Stimulated activated memory B cell treated with anti-CD40 and anti-IgM and Interleukin-4, amounts not matched to agents 10 μg/mL and 1 μg/mL and 100 μg/mL, for 72 hours (primary cell): Measurements from ENCODE around the gene PRKCI.
"Not testable (repeated sequence)": the region's sequence is repeated elsewhere in the genome, so short reads cannot be mapped to it uniquely, and the experiment has no call there.

Experiments used
- ATAC-seq: fragments of 150-1000 bp; cut with Tn5 transposase; 2 replicates; pipeline ENCODE4 v1.10.0; 2021
- H3K27ac Mint-ChIP-seq: one replicate; pipeline ENCODE4 v1.8.0; 2022; ENCODE audit warnings: mild to moderate bottlenecking, mixed read lengths
- H3K27me3 Mint-ChIP-seq: one replicate; pipeline ENCODE4 v1.8.0; 2022; ENCODE audit warnings: mixed read lengths
- H3K36me3 Mint-ChIP-seq: one replicate; pipeline ENCODE4 v1.8.0; 2022; ENCODE audit warnings: mixed read lengths
- H3K4me1 Mint-ChIP-seq: one replicate; pipeline ENCODE4 v1.8.0; 2022; ENCODE audit warnings: mixed read lengths
- H3K4me3 Mint-ChIP-seq: one replicate; pipeline ENCODE4 v1.8.0; 2022; ENCODE audit warnings: mild to moderate bottlenecking, moderate library complexity, mixed read lengths
- H3K9me3 Mint-ChIP-seq: one replicate; pipeline ENCODE4 v1.8.0; 2022; ENCODE audit warnings: mixed read lengths

Gene PRKCI

GRCh38 chr3:170206164-170206762 is 16.0 kb upstream of the PRKCI start:
- not testable (repeated sequence) for ATAC-seq, H3K4me1 Mint-ChIP-seq, H3K36me3 Mint-ChIP-seq, H3K27ac Mint-ChIP-seq, H3K9me3 Mint-ChIP-seq, H3K4me3 Mint-ChIP-seq
- H3K27me3 Mint-ChIP-seq: peaks cover 49% of the 10 kb centered on the region

GRCh38 chr3:170207717-170208116 is 14.5 kb upstream of the PRKCI start:
- Mint-ChIP-seq H3K27ac (no peak overlapping the region), H3K36me3 (no peaks in the 10 kb centered on the region), H3K9me3 (peaks cover 5% of the 10 kb centered on the region), H3K4me1 (no peaks in the 10 kb centered on the region), H3K4me3 (no peak overlapping the region), H3K27me3 (peaks cover 49% of the 10 kb centered on the region)
- no peak for ATAC-seq

GRCh38 chr3:170211668-170212067 is 10.6 kb upstream of the PRKCI start:
- Mint-ChIP-seq H3K4me1 (no peaks in the 10 kb centered on the region), H3K27me3 (peaks cover 11% of the 10 kb centered on the region), H3K4me3 (no peak overlapping the region), H3K9me3 (peaks cover 5% of the 10 kb centered on the region), H3K36me3 (no peaks in the 10 kb centered on the region), H3K27ac (no peak overlapping the region)
- no peak for ATAC-seq

DNA sequence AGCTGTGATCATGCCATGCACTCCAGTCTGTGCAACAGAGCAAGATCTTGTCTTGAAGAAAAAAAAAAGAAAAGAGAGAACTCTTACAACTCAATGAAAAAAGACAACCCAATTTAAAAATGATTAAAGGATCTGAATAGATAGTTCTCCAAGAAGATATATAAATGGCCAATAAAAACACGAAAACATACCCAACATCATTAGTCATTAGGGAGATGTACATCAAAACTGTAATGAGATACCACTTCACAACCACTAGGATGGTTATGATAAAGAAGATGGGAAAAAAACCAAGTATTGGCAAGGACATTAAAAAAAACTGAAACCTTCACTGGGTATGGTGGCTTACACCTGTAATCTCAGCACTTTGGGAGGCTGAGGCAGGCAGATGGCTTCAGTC is 2.4 kb upstream of the PRKCI start:
- H3K27ac Mint-ChIP-seq: no peak overlapping the region

DNA sequence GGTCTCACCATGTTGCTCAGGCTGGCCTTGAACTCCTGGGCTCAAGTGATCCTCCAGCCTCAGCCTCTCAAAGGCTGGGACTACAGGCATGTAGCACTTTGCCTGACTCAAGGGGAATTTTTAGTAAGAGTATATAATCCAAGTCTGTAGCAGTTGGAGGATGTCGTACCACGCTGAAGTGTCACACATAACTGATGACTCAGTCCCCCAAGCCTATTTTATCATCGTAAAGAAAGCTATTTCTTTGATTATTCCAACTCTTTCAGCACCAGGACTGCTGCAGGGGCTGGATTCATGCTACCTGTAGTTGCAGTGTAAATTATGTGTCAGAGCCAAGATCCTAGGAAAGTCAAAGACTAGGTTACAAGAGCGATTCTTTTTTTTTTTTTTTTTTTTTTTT is 1.4 kb upstream of the PRKCI start:
- Mint-ChIP-seq H3K36me3 (no peaks in the 10 kb centered on the region), H3K4me1 (peaks cover 15% of the 10 kb centered on the region), H3K9me3 (peaks cover 3% of the 10 kb centered on the region), H3K4me3 (no peak overlapping the region), H3K27me3 (no peaks in the 10 kb centered on the region), H3K27ac (no peak overlapping the region)
- ATAC-seq: no peak

More for the DNA sequence above, 2.4 kb upstream of the PRKCI start:
- Mint-ChIP-seq H3K36me3 (no peaks in the 10 kb centered on the region), H3K4me3 (no peak overlapping the region), H3K4me1 (peaks cover 15% of the 10 kb centered on the region), H3K27me3 (no peaks in the 10 kb centered on the region), H3K9me3 (peaks cover 3% of the 10 kb centered on the region)
- ATAC-seq: no peak

- Mint-ChIP-seq H3K4me1 (peaks cover 20% of the 10 kb centered on the region), H3K36me3 (no peaks in the 10 kb centered on the region), H3K27me3 (no peaks in the 10 kb centered on the region), H3K9me3 (no peaks in the 10 kb centered on the region), H3K27ac (peak overlapping the region; percentile 88), H3K4me3 (peak overlapping the region; percentile 85)
- ATAC-seq: peak; percentile 65
These were observed 670 bp downstream of the PRKCI start for GRCh38 chr3:170222647-170223541.

- Mint-ChIP-seq H3K4me3 (no peak overlapping the region), H3K9me3 (no peaks in the 10 kb centered on the region)
- no peak for ATAC-seq
These were observed 2.9 kb downstream of the PRKCI start for GRCh38 chr3:170225166-170225565.

GRCh38 chr3:170226426-170226960 is 4.3 kb downstream of the PRKCI start:
- no peak overlapping the region for H3K27ac Mint-ChIP-seq
- ATAC-seq: no peak
- no peaks in the 10 kb centered on the region for H3K36me3 Mint-ChIP-seq
- H3K4me3 Mint-ChIP-seq: no peak overlapping the region
- H3K4me1 Mint-ChIP-seq: peaks cover 22% of the 10 kb centered on the region
- no peaks in the 10 kb centered on the region for H3K9me3 Mint-ChIP-seq
- H3K27me3 Mint-ChIP-seq: no peaks in the 10 kb centered on the region

More at GRCh38 chr3:170225166-170225565, 2.9 kb downstream of the PRKCI start:
- no peaks in the 10 kb centered on the region for H3K27me3 Mint-ChIP-seq
- H3K36me3 Mint-ChIP-seq: no peaks in the 10 kb centered on the region
- peaks cover 22% of the 10 kb centered on the region for H3K4me1 Mint-ChIP-seq
- H3K27ac Mint-ChIP-seq: no peak overlapping the region

DNA sequence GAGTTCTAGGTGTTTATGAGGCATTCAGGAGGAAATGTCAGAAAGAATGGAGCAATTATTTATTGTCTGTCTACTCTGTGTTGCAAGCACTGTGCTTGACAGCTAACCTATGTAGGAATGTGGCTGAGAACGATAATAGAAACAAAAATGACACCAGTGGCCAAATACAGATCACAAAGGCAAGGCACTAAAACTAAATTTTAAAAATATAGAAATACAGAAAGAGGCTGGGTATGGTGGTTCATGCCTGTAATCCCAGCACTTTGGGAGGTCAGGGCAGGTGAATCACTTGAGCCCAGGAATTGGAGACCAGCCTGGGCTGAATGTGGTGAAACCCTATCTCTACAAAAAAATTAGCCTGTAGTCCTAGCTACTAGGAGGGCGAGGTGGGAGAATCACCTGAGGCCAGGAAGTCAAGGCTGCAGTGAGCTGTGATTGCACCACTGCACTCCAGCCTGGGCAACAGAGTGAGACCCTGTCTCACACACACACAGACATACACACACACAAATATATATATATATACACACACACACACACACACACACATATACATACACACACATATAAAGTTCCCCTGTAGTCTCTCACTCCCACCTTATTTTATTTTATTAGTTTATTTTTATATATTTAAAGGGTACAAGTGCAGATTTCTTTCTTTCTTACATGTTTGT is 6.0 kb downstream of the PRKCI start:
- no peaks in the 10 kb centered on the region for H3K36me3 Mint-ChIP-seq
- no peaks in the 10 kb centered on the region for H3K9me3 Mint-ChIP-seq
- H3K27me3 Mint-ChIP-seq: no peaks in the 10 kb centered on the region
- peaks cover 17% of the 10 kb centered on the region for H3K4me1 Mint-ChIP-seq
- no peak for ATAC-seq
- no peak overlapping the region for H3K27ac Mint-ChIP-seq
- H3K4me3 Mint-ChIP-seq: no peak overlapping the region

- Mint-ChIP-seq H3K27ac (no peak overlapping the region), H3K27me3 (no peaks in the 10 kb centered on the region), H3K4me3 (no peak overlapping the region), H3K36me3 (peaks cover 17% of the 10 kb centered on the region), H3K4me1 (peaks cover 6% of the 10 kb centered on the region), H3K9me3 (no peaks in the 10 kb centered on the region)
- no peak for ATAC-seq
These were observed 10.0 kb downstream of the PRKCI start for GRCh38 chr3:170232266-170232665.

DNA sequence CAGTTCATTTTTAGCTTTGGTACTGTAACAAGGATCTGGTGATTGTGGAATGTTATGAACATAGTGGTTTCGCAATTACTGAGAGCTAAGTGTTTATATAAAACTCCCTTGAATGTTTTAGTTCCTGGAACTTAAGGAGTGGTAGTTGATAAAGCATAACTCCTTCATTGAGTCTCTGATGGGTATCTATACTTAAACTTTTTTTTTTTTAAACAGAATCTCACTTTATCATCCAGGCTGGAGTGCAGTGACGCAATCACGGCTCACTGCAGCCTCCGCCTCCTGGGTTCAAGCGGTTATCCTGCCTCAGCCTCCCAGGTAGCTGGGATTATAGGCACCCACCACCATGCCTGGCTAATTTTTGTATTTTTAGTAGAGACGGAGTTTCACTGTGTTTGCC is 11.3 kb downstream of the PRKCI start:
- no peaks in the 10 kb centered on the region for H3K4me1 Mint-ChIP-seq
- H3K27ac Mint-ChIP-seq: no peak overlapping the region
- H3K36me3 Mint-ChIP-seq: peaks cover 18% of the 10 kb centered on the region
- no peak overlapping the region for H3K4me3 Mint-ChIP-seq
- no peaks in the 10 kb centered on the region for H3K27me3 Mint-ChIP-seq
- H3K9me3 Mint-ChIP-seq: no peaks in the 10 kb centered on the region
- no peak for ATAC-seq

DNA sequence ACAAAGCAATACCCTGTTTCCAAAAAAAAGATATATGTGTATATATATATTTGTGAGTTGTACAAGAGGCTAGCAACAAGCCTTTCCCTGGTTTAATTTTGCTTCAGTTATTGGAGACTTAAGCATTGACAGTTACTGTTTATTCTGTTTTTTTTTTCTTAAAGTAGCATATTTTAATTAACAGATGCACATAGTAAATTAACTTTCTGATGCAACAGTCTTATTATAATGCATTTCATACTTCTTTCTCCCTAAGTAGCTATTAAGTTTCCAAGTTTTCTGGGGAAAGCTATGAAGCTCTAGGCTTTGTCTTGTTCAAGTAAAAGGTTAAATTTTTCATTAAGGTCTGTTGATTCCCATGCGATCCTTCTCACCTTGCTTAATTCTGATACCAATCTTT is 17.9 kb downstream of the PRKCI start:
- Mint-ChIP-seq H3K27me3 (no peaks in the 10 kb centered on the region), H3K9me3 (no peaks in the 10 kb centered on the region), H3K27ac (no peak overlapping the region), H3K36me3 (peaks cover 48% of the 10 kb centered on the region), H3K4me1 (no peaks in the 10 kb centered on the region), H3K4me3 (no peak overlapping the region)
- no peak for ATAC-seq

GRCh38 chr3:170240671-170241070 is 18.4 kb downstream of the PRKCI start:
- Mint-ChIP-seq H3K27me3 (no peaks in the 10 kb centered on the region), H3K27ac (no peak overlapping the region), H3K9me3 (no peaks in the 10 kb centered on the region), H3K4me1 (no peaks in the 10 kb centered on the region), H3K36me3 (peaks cover 50% of the 10 kb centered on the region), H3K4me3 (no peak overlapping the region)
- no peak for ATAC-seq

GRCh38 chr3:170244576-170244975 is 22.4 kb downstream of the PRKCI start:
- Mint-ChIP-seq H3K4me1 (peaks cover 18% of the 10 kb centered on the region), H3K27ac (no peak overlapping the region), H3K9me3 (no peaks in the 10 kb centered on the region), H3K27me3 (no peaks in the 10 kb centered on the region), H3K36me3 (peaks cover 47% of the 10 kb centered on the region), H3K4me3 (no peak overlapping the region)
- ATAC-seq: no peak

DNA sequence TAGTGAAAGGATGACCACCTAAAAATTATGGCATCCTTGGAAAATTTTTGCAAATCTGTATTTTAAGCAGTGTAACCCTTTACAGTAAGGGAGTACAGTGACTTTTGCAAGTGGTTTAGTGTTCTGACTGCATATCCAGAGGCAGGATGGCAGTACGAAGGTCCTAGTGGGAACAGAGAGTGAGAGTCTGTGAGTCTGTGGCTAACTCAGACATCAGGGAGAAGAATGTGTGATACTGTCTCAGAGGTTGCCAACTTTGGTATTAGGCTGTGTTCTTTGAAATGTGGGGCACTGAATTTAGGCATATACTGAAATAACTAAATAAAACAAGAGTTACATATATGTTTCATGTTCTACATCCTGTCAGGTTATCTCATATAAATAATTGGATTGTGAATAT is 25.7 kb downstream of the PRKCI start:
- Mint-ChIP-seq H3K9me3 (peaks cover 2% of the 10 kb centered on the region), H3K36me3 (peaks cover 40% of the 10 kb centered on the region), H3K27me3 (no peaks in the 10 kb centered on the region), H3K27ac (peak overlapping the region; percentile 75), H3K4me3 (no peak overlapping the region), H3K4me1 (peaks cover 18% of the 10 kb centered on the region)
- no peak for ATAC-seq
